NCI-H82 (cell line): ENCODE measurements around the gene BRAF.
"Not testable (repeated sequence)": the region's sequence is repeated elsewhere in the genome, so short reads cannot be mapped to it uniquely, and the experiment has no call there.

Experiments
- DNase-seq: peaks from one replicate; lab custom pipeline; 2025; lab: John Stamatoyannopoulos, UW

BRAF gene

GRCh38 chr7:140679186-140679585 lies 245.5 kb downstream of the BRAF start:
- DNase-seq = no peak

- no peak for DNase-seq
These were observed 246.0 kb downstream of the BRAF start for GRCh38 chr7:140678816-140679130.

- DNase-seq = no peak
These were observed 246.5 kb downstream of the BRAF start for GRCh38 chr7:140678081-140678815.

GRCh38 chr7:140677496-140677895 lies 247.2 kb downstream of the BRAF start:
- DNase-seq = no peak

- not testable (repeated sequence) for DNase-seq
These were observed 247.8 kb downstream of the BRAF start for GRCh38 chr7:140676956-140677355.

- no peak for DNase-seq
These were observed 248.4 kb downstream of the BRAF start for GRCh38 chr7:140676306-140676705.

GRCh38 chr7:140675726-140676125 lies 249.0 kb downstream of the BRAF start:
- DNase-seq = no peak

GRCh38 chr7:140674899-140675701 lies 249.6 kb downstream of the BRAF start:
- peak; percentile 69 for DNase-seq

GRCh38 chr7:140674356-140674800 lies 250.4 kb downstream of the BRAF start:
- no peak for DNase-seq

GRCh38 chr7:140673774-140674155 lies 251.0 kb downstream of the BRAF start:
- DNase-seq = no peak

- peak; percentile 52 for DNase-seq
These were observed 251.5 kb downstream of the BRAF start for GRCh38 chr7:140673063-140673773.

- DNase-seq = peak; percentile 63
These were observed 252.2 kb downstream of the BRAF start, which contains the start of gene ADCK2 for GRCh38 chr7:140672382-140673062. Gene ADCK2, plus strand, starts transcription at chr7:140672945. Its CDS starts 386 bp downstream, at chr7:140673331.

GRCh38 chr7:140671966-140672365 lies 252.8 kb downstream of the BRAF start:
- no peak for DNase-seq

GRCh38 chr7:140670343-140670935 lies 254.3 kb downstream of the BRAF start:
- DNase-seq = no peak

GRCh38 chr7:140669862-140670261 lies 254.9 kb downstream of the BRAF start:
- DNase-seq = not testable (repeated sequence)

GRCh38 chr7:140669352-140669751 lies 255.4 kb downstream of the BRAF start:
- DNase-seq = no peak
